HEK293T (cell line): Measurements from ENCODE around the gene ISL2.

Experiments used
- CTCF ChIA-PET: fragments of 350-600 bp; formaldehyde crosslinking; extraction: SDS; loops from one replicate; lab custom pipeline; 2021; ENCODE audit warnings: antibody characterized with exemption, inconsistent platforms; lab: Yijun Ruan, JAX
- POLR2A ChIA-PET: fragments of 350-600 bp; formaldehyde crosslinking; extraction: SDS; loops from one replicate; lab custom pipeline; 2020; ENCODE audit warnings: antibody characterized with exemption, inconsistent platforms; lab: Yijun Ruan, JAX
- DNase-seq: peaks from one replicate; pipeline ENCODE4 v3.0.0; 2012; ENCODE audit warnings: mixed read lengths; ENCODE audit errors: extremely low spot score
- ARNT ChIP-seq: fragments of 450-650 bp; IDR thresholded peaks from 2 replicates; pipeline ENCODE4 v1.6.1; 2017; ENCODE audit warnings: mild to moderate bottlenecking
- BHLHE40 ChIP-seq: fragments of 450-650 bp; IDR thresholded peaks from 2 replicates; pipeline ENCODE4 v1.6.1; 2016; ENCODE audit warnings: mild to moderate bottlenecking, moderate library complexity, borderline replicate concordance
- CTBP1 ChIP-seq: fragments of 450-650 bp; IDR thresholded peaks from 2 replicates; pipeline ENCODE4 v1.6.1; 2016; ENCODE audit warnings: borderline replicate concordance
- ELF4 ChIP-seq: fragments of 450-650 bp; IDR thresholded peaks from 2 replicates; pipeline ENCODE4 v1.6.1; 2017; ENCODE audit warnings: antibody characterized with exemption
- FOXK2 ChIP-seq: fragments of 450-650 bp; IDR thresholded peaks from 2 replicates; pipeline ENCODE4 v1.6.1; 2016; ENCODE audit warnings: mild to moderate bottlenecking
- FOXM1 ChIP-seq: fragments of 450-650 bp; IDR thresholded peaks from 2 replicates; pipeline ENCODE4 v1.6.1; 2017; ENCODE audit warnings: mild to moderate bottlenecking, borderline replicate concordance
- HDGF ChIP-seq: fragments of 450-650 bp; IDR thresholded peaks from 2 replicates; pipeline ENCODE4 v1.6.1; 2017; ENCODE audit warnings: antibody characterized with exemption, borderline replicate concordance
- L3MBTL2 ChIP-seq: fragments of 450-650 bp; conservative IDR thresholded peaks from 2 replicates; pipeline ENCODE4 v1.6.1; 2016; ENCODE audit warnings: mild to moderate bottlenecking
- LEF1 ChIP-seq: fragments of 450-650 bp; IDR thresholded peaks from 2 replicates; pipeline ENCODE4 v1.6.1; 2017; ENCODE audit warnings: mild to moderate bottlenecking, borderline replicate concordance
- NFRKB ChIP-seq: fragments of 450-650 bp; IDR thresholded peaks from 2 replicates; pipeline ENCODE4 v1.6.1; 2016; ENCODE audit warnings: mild to moderate bottlenecking, moderate library complexity
- SP1 ChIP-seq: fragments of 450-650 bp; IDR thresholded peaks from 2 replicates; pipeline ENCODE4 v1.6.1; 2017
- SUZ12 ChIP-seq: fragments of 450-650 bp; IDR thresholded peaks from 2 replicates; pipeline ENCODE4 v1.6.1; 2016; ENCODE audit warnings: mild to moderate bottlenecking
- TARDBP ChIP-seq: fragments of 450-650 bp; IDR thresholded peaks from 2 replicates; pipeline ENCODE4 v1.6.1; 2016
- ZNF384 ChIP-seq: fragments of 450-650 bp; IDR thresholded peaks from 2 replicates; pipeline ENCODE4 v1.6.1; 2016
- TF ChIP-seq, protein P1 (sequence below): fragments of 450-650 bp; IDR thresholded peaks from 2 replicates; pipeline ENCODE4 v1.6.1; 2016

Gene ISL2

GRCh38 chr15:76333309-76333708 is 3.3 kb upstream of the ISL2 start:
- TF ChIP-seq, protein P1, sequence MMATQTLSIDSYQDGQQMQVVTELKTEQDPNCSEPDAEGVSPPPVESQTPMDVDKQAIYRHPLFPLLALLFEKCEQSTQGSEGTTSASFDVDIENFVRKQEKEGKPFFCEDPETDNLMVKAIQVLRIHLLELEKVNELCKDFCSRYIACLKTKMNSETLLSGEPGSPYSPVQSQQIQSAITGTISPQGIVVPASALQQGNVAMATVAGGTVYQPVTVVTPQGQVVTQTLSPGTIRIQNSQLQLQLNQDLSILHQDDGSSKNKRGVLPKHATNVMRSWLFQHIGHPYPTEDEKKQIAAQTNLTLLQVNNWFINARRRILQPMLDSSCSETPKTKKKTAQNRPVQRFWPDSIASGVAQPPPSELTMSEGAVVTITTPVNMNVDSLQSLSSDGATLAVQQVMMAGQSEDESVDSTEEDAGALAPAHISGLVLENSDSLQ = no peak
- TF ChIP-seq ARNT (no peak), FOXM1 (no peak), ZNF384 (no peak), HDGF (no peak), LEF1 (no peak), TARDBP (no peak), NFRKB (no peak), SP1 (no peak)
- no peak for DNase-seq
- ChIA-PET POLR2A (interaction anchor here (0.7 to 1.0 kb wide), 2 partner anchors 11 to 22 kb away, joined by 3 read pairs; partner anchors contain the start of gene ETFA), CTCF (interaction anchor here (0.7 kb wide), 1 partner anchor 144 kb away, joined by 4 read pairs; no protein-coding TSS in a partner anchor)

DNA sequence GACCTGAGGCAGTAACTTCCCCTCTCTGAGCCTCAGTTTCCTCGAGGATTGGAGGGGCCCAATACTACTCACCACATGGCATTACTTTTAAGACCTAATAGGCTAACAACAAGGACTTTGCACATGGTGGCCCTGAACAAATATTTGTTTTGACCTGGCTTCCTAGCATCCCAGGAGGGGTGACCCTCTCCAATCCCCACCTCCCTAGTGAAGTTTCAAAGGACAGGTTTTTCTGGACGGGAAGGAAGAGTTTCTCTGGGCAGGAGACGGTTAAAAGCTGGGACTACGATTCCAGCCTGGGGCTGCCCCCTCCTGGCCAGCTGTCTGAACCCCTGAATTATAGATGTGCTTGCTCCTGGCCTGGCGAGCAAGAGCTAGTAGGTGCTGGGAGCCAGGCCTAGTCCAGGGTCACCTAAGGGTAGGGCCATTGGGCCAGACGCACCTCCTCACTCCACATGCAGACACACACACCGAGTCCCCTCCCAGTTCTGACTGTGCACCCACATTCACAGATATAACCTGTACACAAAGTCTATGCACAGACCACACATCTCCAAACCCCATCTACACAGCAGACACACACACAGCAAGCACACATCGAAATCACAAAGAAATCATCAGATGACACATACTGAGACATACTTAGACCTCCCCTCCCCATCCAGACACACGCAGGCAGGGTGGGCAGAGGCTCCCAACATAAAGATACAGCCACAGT is 2.7 kb upstream of the ISL2 start:
- no peak for DNase-seq
- TF ChIP-seq ELF4 (no peak), SUZ12 (no peak), L3MBTL2 (no peak), HDGF (no peak), BHLHE40 (no peak), FOXM1 (no peak), FOXK2 (no peak), CTBP1 (no peak), ZNF384 (no peak), TARDBP (no peak), ARNT (no peak), NFRKB (no peak)
- TF ChIP-seq, protein P1 = no peak
- CTCF ChIA-PET = interaction anchor here (1.1 kb wide), 1 partner anchor 9 kb away, joined by 3 read pairs; no protein-coding TSS in a partner anchor
- POLR2A ChIA-PET = interaction anchor here (0.7 to 1.0 kb wide), 3 partner anchors 8 to 22 kb away, joined by 3 read pairs; partner anchors contain the start of gene ETFA

GRCh38 chr15:76334438-76335306 is 1.9 kb upstream of the ISL2 start:
- DNase-seq = no peak
- ChIA-PET CTCF (interaction anchor here (1.1 kb wide), 1 partner anchor 10 kb away, joined by 3 read pairs; no protein-coding TSS in a partner anchor), POLR2A (interaction anchor here (1.0 to 3.5 kb wide), 5 partner anchors 9 to 630 kb away, joined by 3 to 71 read pairs (median 5); partner anchors contain the start of gene ETFA)
- TF ChIP-seq ZNF384 (peak; percentile 66; the same call in 1 of the 2 replicates), ARNT (no peak)

DNA sequence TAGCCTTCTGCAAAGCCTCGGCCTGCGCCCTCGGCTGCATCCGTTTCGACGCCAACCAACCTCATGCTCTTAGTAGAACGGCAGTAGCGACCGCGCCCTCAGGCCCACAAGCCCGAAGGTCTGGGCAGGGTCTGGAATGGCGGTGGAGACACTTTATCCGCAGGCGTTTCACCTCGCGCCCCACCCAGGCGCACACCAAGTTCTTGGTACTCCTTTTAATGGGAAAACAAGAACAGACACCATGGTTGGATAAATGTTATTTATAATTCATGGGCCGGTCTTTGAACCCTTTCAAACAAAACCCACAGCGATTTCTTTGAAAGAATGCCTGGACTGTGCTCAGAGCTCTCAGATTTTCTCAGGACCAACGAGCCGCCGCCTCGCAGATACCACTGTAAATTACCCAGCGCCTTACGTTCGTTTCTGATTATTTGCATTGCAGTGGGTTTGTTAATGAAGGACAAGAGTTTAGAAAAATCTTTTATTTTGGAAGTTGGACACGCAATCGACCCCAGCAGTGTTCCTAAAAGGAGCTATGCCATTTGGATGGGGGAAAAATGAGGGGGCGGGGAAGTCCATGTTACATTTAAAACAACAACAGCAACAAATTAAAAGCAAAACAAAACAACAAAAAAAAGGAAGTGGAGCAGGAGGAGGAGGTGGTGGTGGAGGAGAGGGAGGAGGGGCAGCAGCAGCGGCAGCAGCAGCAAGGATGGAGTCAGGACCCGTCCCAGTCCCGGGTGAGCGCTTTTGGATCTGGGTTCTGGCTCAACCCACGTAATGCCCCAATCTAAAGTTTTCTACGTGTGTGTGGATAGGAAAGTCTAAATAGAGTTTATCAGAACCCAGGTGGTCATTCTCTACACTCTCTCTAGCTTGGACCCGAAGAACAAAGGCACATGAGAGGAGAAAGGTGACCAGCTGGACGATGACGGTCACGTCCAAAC is 993 bp upstream of the ISL2 start:
- ChIA-PET CTCF (interaction anchor here (1.0 kb wide), 1 partner anchor 145 kb away, joined by 3 read pairs; no protein-coding TSS in a partner anchor), POLR2A (interaction anchor here (0.5 to 3.5 kb wide), 33 partner anchors 7 to 629 kb away, joined by 3 to 71 read pairs (median 6); partner anchors contain the start of gene ETFA)
- peak; percentile 45 for DNase-seq
- TF ChIP-seq ARNT (no peak), L3MBTL2 (peak; percentile 19)

DNA sequence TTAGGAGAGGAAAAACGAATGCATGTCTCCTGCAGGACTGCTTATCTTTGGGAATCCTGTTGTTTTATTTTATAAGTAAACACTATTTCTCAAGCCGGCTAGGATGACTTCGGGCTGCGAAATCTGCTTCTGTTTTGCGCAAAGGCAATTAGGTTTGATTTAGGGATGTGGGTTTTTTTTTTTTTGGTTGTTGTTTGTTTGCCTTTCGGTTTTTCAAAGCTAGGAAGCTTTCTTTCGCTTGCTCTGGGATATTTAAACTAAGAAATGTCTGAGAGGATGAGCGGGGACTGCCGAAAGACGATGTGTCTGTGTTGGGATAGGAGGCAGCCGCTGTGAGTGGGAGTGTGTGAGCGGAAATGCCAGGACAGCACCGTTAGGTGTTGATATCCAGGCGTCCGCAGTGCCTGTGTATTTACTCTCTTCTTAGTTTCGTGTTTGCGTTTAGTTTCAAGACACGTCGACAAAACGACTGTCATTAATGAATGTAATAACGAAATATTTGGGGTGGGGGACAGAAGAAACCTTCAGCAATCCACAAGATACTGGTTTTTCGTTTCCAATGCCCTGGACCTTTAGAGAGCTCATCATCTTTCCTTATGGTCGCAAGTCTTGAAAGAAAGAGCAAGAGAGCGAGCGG is 604 bp downstream of the ISL2 start:
- ChIA-PET CTCF (no interaction called here), POLR2A (interaction anchor here (1.0 to 3.5 kb wide), 15 partner anchors 9 to 122 kb away, joined by 3 to 71 read pairs (median 8); partner anchors contain the start of gene ETFA)
- TF ChIP-seq SUZ12 (no peak), BHLHE40 (no peak), LEF1 (no peak)
- peak; percentile 65 for DNase-seq
